GM12878 (cell line): ENCODE results near the gene ERMN. TPM values are rescaled to one million over a fixed set of nuclear protein-coding genes. Genes with fewer than 3 reads are reported as not detected.

Experiments used
- ATAC-seq: fragments of 200-7000 bp; cut with Tn5 transposase; 3 replicates; pipeline ENCODE4 v1.9.1; 2020; ENCODE audit warnings: mild to moderate bottlenecking, moderate library complexity
- BruUV-seq: library from RNA; stranded (reverse); fragments of 400-500 nt; replicated peaks from 2 replicates; lab custom pipeline; 2021; lab: Mats Ljungman, UMichigan
- CTCF ChIA-PET: fragments of 300-600 bp; sonication (Branson Sonifier 250); formaldehyde crosslinking; extraction: SDS; loops from one replicate; lab custom pipeline; 2021; ENCODE audit warnings: inconsistent platforms; lab: Yijun Ruan, JAX
- POLR2A ChIA-PET: fragments of 350-600 bp; formaldehyde crosslinking; extraction: SDS; loops from one replicate; lab custom pipeline; 2021; ENCODE audit warnings: inconsistent platforms; lab: Charles Lee
- RAD21 ChIA-PET: fragments of 300-600 bp; sonication (Branson Sonifier 250); formaldehyde crosslinking; loops from one replicate; lab custom pipeline; 2023; ENCODE audit warnings: antibody characterized with exemption; ENCODE audit not compliant: unreplicated experiment; lab: Charles Lee
- SMC1A ChIA-PET: fragments of 300-600 bp; sonication (Branson Sonifier 250); formaldehyde crosslinking; loops from one replicate; lab custom pipeline; 2023; ENCODE audit not compliant: unreplicated experiment, uncharacterized antibody; lab: Charles Lee
- DNase-seq: peaks from one replicate; pipeline ENCODE4 v3.0.0-alpha.2; 2011; ENCODE audit warnings: low read depth, low spot score
- FAIRE-seq: peaks from 3 replicates; lab custom pipeline; 2011; peaks lifted over from hg19 to GRCh38; lab: Jason Lieb, UNC
- H2AFZ ChIP-seq: 2 replicates; pipeline ENCODE4 v1.6.0; 2011; ENCODE audit warnings: low read depth, low read length, control low read depth; ENCODE audit not compliant: control insufficient read depth
- H3K27ac ChIP-seq: 2 replicates; pipeline ENCODE4 v1.5.1; 2011; ENCODE audit warnings: control low read depth; ENCODE audit not compliant: control insufficient read depth, insufficient read depth
- H3K27me3 ChIP-seq, 2 experiments: replicated peaks in 1 of 2; 2 replicates each; pipeline versions ENCODE4 v1.6.0 to v1.6.1; 2011; ENCODE audit warnings: low read length in 1 of 2; ENCODE audit not compliant: control insufficient read depth in 2 of 2, insufficient read depth in 2 of 2
- H3K36me3 ChIP-seq, 2 experiments: 2 replicates each; pipeline ENCODE4 v1.5.1; 2011; ENCODE audit warnings: low read length in 1 of 2; ENCODE audit not compliant: control insufficient read depth in 2 of 2, insufficient read depth in 2 of 2
- H3K4me1 ChIP-seq: 2 replicates; pipeline ENCODE4 v1.6.1; 2011; ENCODE audit warnings: mild to moderate bottlenecking, low read length, moderate library complexity, mixed read lengths; ENCODE audit not compliant: control insufficient read depth, insufficient read depth
- H3K4me2 ChIP-seq: 2 replicates; pipeline ENCODE4 v1.6.0; 2011; ENCODE audit warnings: control low read depth; ENCODE audit not compliant: control insufficient read depth, insufficient read depth
- H3K4me3 ChIP-seq: fragments of 200-600 bp; sonication (generic); 2 replicates; pipeline ENCODE4 v1.5.1; 2016
- H3K79me2 ChIP-seq: 2 replicates; pipeline ENCODE4 v1.6.0; 2011; ENCODE audit warnings: low read length; ENCODE audit not compliant: control insufficient read depth, insufficient read depth
- H3K9ac ChIP-seq: 2 replicates; pipeline ENCODE4 v1.8.0; 2011; ENCODE audit warnings: low read length, control low read depth, mixed read lengths; ENCODE audit not compliant: control insufficient read depth, insufficient read depth
- H3K9me3 ChIP-seq: replicated peaks from 3 replicates; pipeline ENCODE4 v1.5.1; 2011; ENCODE audit warnings: mild to moderate bottlenecking, low read length; ENCODE audit not compliant: control insufficient read depth, insufficient read depth
- H4K20me1 ChIP-seq: 2 replicates; pipeline ENCODE4 v1.6.0; 2011; ENCODE audit not compliant: control insufficient read depth, insufficient read depth
- ASH2L ChIP-seq: fragments of 300-600, 200-600 bp; sonication (generic); IDR thresholded peaks from 2 replicates; pipeline ENCODE4 v1.6.1; 2017; ENCODE audit warnings: low read depth, mild to moderate bottlenecking, borderline replicate concordance
- FOXM1 ChIP-seq: IDR thresholded peaks from 2 replicates; pipeline ENCODE4 v1.6.1; 2012; ENCODE audit warnings: low read depth, mild to moderate bottlenecking, inconsistent platforms, low read length, moderate library complexity
- HDAC2 ChIP-seq: fragments of 200-600 bp; sonication (generic); IDR thresholded peaks from 2 replicates; pipeline ENCODE4 v1.6.1; 2017
- HDGF ChIP-seq: fragments of 450-650 bp; IDR thresholded peaks from 2 replicates; pipeline ENCODE4 v1.6.1; 2016; ENCODE audit warnings: antibody characterized with exemption
- MEF2B ChIP-seq: fragments of 450-650 bp; IDR thresholded peaks from 2 replicates; pipeline ENCODE4 v1.6.1; 2018; ENCODE audit warnings: mild to moderate bottlenecking, moderate library complexity; ENCODE audit not compliant: partially characterized antibody, poor library complexity, severe bottlenecking
- NFIC ChIP-seq: IDR thresholded peaks from 2 replicates; pipeline ENCODE4 v1.6.1; 2012; ENCODE audit warnings: low read depth, mild to moderate bottlenecking, inconsistent platforms, low read length, moderate library complexity
- PBX3 ChIP-seq: IDR thresholded peaks from 2 replicates; pipeline ENCODE4 v1.6.1; 2011; ENCODE audit warnings: mild to moderate bottlenecking, low read depth, low read length, moderate library complexity; ENCODE audit not compliant: insufficient replicate concordance
- RAD51 ChIP-seq: fragments of 450-650 bp; IDR thresholded peaks from 2 replicates; pipeline ENCODE4 v1.6.1; 2016; ENCODE audit warnings: moderate library complexity, mild to moderate bottlenecking, inconsistent platforms
- SMAD5 ChIP-seq: IDR thresholded peaks from 2 replicates; pipeline ENCODE4 v1.6.1; 2016; ENCODE audit warnings: antibody characterized with exemption, low read depth
- ZBTB40 ChIP-seq: fragments of 450-650 bp; IDR thresholded peaks from 2 replicates; pipeline ENCODE4 v1.6.1; 2016; ENCODE audit warnings: mild to moderate bottlenecking, moderate library complexity, borderline replicate concordance
- ZNF207 ChIP-seq: fragments of 450-650 bp; IDR thresholded peaks from 2 replicates; pipeline ENCODE4 v1.6.1; 2014; ENCODE audit warnings: antibody characterized with exemption, mild to moderate bottlenecking, borderline replicate concordance
- WGBS: methylation state at CpG from one replicate; pipeline ENCODE4 v1.1.6; 2016; ENCODE audit warnings: low lambda C conversion rate; ENCODE audit not compliant: insufficient replicate concordance, insufficient coverage; ENCODE audit errors: missing lambda C conversion rate; 5-methylcytosine and 5-hydroxymethylcytosine counted together
- in situ Hi-C: fragments of 300-500 bp; cut with MboI; formaldehyde crosslinking; loops from 9 replicates; pipeline ENCODE4 v1.14.3; 2018; ENCODE audit warnings: mixed read lengths
- intact Hi-C: fragments of 100-400 bp; cut with micrococcal nuclease; formaldehyde crosslinking; loops from one replicate; pipeline ENCODE4 v1.14.2; 2022; ENCODE audit not compliant: unreplicated experiment
- polyA plus RNA-seq, 11 experiments: library from polyadenylated mRNA; depleted of rRNA in 4 of 11; unstranded in 6 of 11; stranded (reverse) in 5 of 11; fragments of >200 nt; fragmentation: Nextera tagmentation in 4 of 11; fragmentation: Illumina TruSeq in 1 of 11; extraction: Ambion mirVana in 4 of 11; extraction: Trizol in 1 of 11; gene quantifications; 1 replicate in 1 of 11; 2 replicates in 10 of 11; pipeline versions ENCODE4 v1.2.1 to v1.2.3, GENCODE V29; 2011 to 2016; ENCODE audit warnings: inconsistent platforms in 2 of 11, missing spikeins in 2 of 11, low read depth in 1 of 11
- total RNA-seq, 4 experiments: library from RNA; depleted of rRNA in 3 of 4; stranded (reverse); fragments of >200 nt in 3 of 4; fragmentation: Illumina TruSeq in 1 of 4; extraction: Trizol in 1 of 4; gene quantifications; 2 replicates each; pipeline versions ENCODE4 v1.2.1 to v1.2.3, GENCODE V29; 2013 to 2021

ERMN gene
- total and polyA plus RNA-seq, 10 of the 15 experiments (the other 5 are each of a cell fraction or from before 2014, with no cell fraction given): 0.26 to 5.3 (median 1.5) TPM

GRCh38 chr2:157333304-157334047 lies 7.9 kb upstream of the ERMN start:
- SMC1A ChIA-PET: interaction anchor here (0.7 to 12.6 kb wide), 13 partner anchors 8 to 157 kb away, joined by 3 to 165 read pairs (median 3); no protein-coding TSS in a partner anchor
- Histone ChIP-seq H3K9ac (no peak overlapping the region), H2AFZ (no peak overlapping the region), H3K4me1 (no peaks in the 10 kb centered on the region), H3K27me3 (no peaks in the 10 kb centered on the region), H3K4me3 (no peak overlapping the region), H4K20me1 (no peaks in the 10 kb centered on the region), H3K9me3 (no peaks in the 10 kb centered on the region), H3K36me3 (no peaks in the 10 kb centered on the region), H3K79me2 (no peaks in the 10 kb centered on the region), H3K27ac (no peak overlapping the region), H3K4me2 (no peak overlapping the region)
- CTCF ChIA-PET: interaction anchor here (1.3 to 13.5 kb wide), 10 partner anchors 12 to 158 kb away, joined by 3 to 208 read pairs (median 52); partner anchors contain the start of gene ERMN
- intact Hi-C loops: no loop called here
- no peak for DNase-seq
- 74% methylated on average over 2 of the region's 2 CpGs for WGBS
- TF ChIP-seq PBX3: no peak
- TF ChIP-seq ASH2L: no peak
- no peak for TF ChIP-seq NFIC
- TF ChIP-seq HDAC2: no peak
- TF ChIP-seq MEF2B: no peak
- no peak for TF ChIP-seq RAD51
- no peak for TF ChIP-seq ZNF207
- TF ChIP-seq SMAD5: no peak
- no peak for TF ChIP-seq HDGF
- no peak for TF ChIP-seq FOXM1
- no peak for TF ChIP-seq ZBTB40
- POLR2A ChIA-PET: interaction anchor here (0.5 to 0.7 kb wide), 2 partner anchors 14 to 17 kb away, joined by 3 read pairs; no protein-coding TSS in a partner anchor
- ATAC-seq: no peak
- BruUV-seq: no TSS peak
- RAD21 ChIA-PET: interaction anchor here (1.6 to 8.7 kb wide), 2 partner anchors 10 to 29 kb away, joined by 3 to 126 read pairs; no protein-coding TSS in a partner anchor
- FAIRE-seq: no peak
- in situ Hi-C loops: no loop called here
